ENCODE data around the gene GSTO2. TPM values are rescaled to one million over a fixed set of nuclear protein-coding genes. Genes with fewer than 3 reads are reported as not detected.
A peak's percentile ranks its signal among the peaks of the same experiment; 100 is the strongest.

GSTO2 gene
- total RNA-seq, 1 donor from 2014 or later, result 1.2 TPM

DNA sequence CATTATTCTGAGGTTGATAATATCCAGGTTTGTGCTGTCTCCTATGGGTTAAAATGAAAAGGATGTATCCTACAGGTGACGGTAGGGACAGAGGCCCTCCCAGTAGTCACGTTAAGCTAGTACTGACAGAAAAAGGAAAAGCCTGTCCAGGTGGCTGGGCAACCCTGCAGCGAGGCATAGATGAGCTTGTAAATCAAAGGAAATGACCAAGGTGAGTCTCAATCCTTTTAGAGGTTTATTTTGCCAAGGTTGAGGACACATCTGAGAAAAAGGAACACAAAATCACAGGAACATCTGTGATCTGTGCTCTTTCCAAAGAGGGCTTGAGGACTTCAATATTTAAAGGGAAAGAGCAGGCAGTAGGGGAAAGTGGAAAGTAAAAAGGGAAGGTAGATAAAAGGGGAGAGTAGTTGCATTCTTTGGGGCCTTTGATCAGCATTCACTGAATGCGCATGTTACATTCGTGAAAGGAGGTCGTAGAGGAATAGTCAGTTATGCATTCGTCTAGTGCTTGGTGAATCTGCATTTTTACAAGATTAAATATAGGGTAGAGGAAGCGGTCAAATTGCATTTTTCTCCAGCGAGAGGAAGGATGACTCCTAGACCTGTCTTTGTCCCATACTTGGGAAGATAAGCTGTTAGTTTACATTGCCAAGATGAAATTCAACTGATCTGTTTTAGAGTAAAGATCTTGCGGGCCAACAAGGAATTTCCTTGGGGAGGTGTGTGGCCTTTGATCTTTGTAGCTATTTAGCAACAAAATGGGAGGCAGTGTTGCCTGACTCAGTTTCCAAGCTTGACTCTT is 15.2 kb upstream of the GSTO2 start:
- no peak for FAIRE-seq
- Histone ChIP-seq H4K20me1 (ENCODE audit: insufficient read depth, low read length) (peaks cover 25% of the 10 kb centered on the region), H3K27me3 (ENCODE audit: insufficient read depth, low read length) (no peaks in the 10 kb centered on the region), H3K79me2 (ENCODE audit: insufficient read depth, low read length) (peaks cover 47% of the 10 kb centered on the region), H3K9ac (ENCODE audit: low read length) (peak overlapping the region; percentile 85), H3K4me1 (ENCODE audit: insufficient read depth, low read length) (peaks cover 18% of the 10 kb centered on the region), H3K9me3 (ENCODE audit: insufficient read depth, low read depth, low read length) (no peaks in the 10 kb centered on the region), H3K27ac (ENCODE audit: low read depth, low read length) (peak overlapping the region; percentile 80), H3K36me3 (ENCODE audit: insufficient read depth, low read length) (peaks cover 12% of the 10 kb centered on the region), H2AFZ (ENCODE audit: low read depth, low read length) (peak overlapping the region; percentile 85), H3K4me2 (ENCODE audit: low read length) (peak overlapping the region; percentile 84), H3K4me3 (ENCODE audit: insufficient read depth, low read depth, low read length) (peak overlapping the region; percentile 72)
- Mint-ChIP-seq H3K27ac (ENCODE audit: unreplicated experiment) (peak overlapping the region; percentile 91), H3K4me1 (ENCODE audit: low read depth, unreplicated experiment) (peaks cover 20% of the 10 kb centered on the region), H3K36me3 (ENCODE audit: low read depth, unreplicated experiment) (peaks cover 8% of the 10 kb centered on the region), H3K4me3 (ENCODE audit: unreplicated experiment) (peak overlapping the region; percentile 98), H3K27me3 (ENCODE audit: low read depth, unreplicated experiment) (no peaks in the 10 kb centered on the region), H3K9me3 (ENCODE audit: unreplicated experiment) (no peaks in the 10 kb centered on the region)
- no peak for DNase-seq (ENCODE audit: low read depth)
- no peak for TF ChIP-seq EZH2 (IDR thresholded peaks at IDR 0.05; ENCODE audit: insufficient read depth, low read length)
- TF ChIP-seq, protein P1, sequence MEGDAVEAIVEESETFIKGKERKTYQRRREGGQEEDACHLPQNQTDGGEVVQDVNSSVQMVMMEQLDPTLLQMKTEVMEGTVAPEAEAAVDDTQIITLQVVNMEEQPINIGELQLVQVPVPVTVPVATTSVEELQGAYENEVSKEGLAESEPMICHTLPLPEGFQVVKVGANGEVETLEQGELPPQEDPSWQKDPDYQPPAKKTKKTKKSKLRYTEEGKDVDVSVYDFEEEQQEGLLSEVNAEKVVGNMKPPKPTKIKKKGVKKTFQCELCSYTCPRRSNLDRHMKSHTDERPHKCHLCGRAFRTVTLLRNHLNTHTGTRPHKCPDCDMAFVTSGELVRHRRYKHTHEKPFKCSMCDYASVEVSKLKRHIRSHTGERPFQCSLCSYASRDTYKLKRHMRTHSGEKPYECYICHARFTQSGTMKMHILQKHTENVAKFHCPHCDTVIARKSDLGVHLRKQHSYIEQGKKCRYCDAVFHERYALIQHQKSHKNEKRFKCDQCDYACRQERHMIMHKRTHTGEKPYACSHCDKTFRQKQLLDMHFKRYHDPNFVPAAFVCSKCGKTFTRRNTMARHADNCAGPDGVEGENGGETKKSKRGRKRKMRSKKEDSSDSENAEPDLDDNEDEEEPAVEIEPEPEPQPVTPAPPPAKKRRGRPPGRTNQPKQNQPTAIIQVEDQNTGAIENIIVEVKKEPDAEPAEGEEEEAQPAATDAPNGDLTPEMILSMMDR (IDR thresholded peaks at IDR 0.05; ENCODE audit: insufficient read depth, low read depth, low read length), result no peak

DNA sequence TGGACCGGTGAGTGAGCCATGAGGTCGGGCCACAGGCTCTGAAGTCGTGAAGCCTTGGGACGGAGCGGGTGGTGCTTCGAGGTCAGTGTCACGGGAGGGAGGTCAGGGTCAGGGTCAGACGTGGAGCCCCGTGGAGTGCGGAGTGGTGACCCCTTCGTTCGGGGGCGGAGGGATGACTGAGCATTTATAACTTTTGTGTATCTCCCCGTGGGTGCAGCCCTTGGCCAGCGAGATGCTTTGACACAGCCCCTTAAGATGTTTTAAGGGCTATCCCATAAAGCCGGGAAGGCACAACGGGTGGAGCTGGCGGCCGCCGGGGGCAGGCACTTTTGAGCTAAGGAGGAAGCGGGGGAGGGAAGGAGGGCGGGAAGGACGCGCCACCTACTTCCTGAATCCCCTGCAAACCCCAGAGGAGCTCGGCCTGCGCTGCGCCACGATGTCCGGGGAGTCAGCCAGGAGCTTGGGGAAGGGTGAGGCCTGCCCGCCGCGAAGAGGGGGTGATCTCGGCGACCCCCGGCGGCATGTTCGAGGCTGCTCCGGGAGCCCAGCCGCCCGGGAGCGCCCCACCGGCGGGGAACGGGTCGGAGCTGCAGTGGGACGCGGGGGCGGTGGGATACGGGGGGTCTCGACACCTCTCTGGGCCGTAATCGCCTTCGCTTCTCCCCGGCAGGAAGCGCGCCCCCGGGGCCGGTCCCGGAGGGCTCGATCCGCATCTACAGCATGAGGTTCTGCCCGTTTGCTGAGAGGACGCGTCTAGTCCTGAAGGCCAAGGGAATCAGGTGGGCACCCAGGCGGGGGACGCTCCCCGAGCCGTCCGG is 14.3 kb upstream of the GSTO2 start, which contains the start of gene GSTO1:
TSS of gene GSTO1 (plus strand) at position 400 of the 818 bp plus-strand sequence. CDS start at position 437, 37 bp downstream.
- H3K27ac Mint-ChIP-seq (ENCODE audit: unreplicated experiment), result peak within 1 kb of the TSS; percentile 91
- H3K4me3 Mint-ChIP-seq (ENCODE audit: unreplicated experiment), result peak within 1 kb of the TSS; percentile 98
- H2AFZ ChIP-seq (ENCODE audit: low read depth, low read length), result peak within 1 kb of the TSS; percentile 85
- H3K9me3 Mint-ChIP-seq (ENCODE audit: unreplicated experiment), result no peaks in the 10 kb centered on the region
- peaks cover 30% of the 10 kb centered on the region for H4K20me1 ChIP-seq (ENCODE audit: insufficient read depth, low read length)
- H3K4me1 ChIP-seq (ENCODE audit: insufficient read depth, low read length), result peaks cover 20% of the 10 kb centered on the region
- DNase-seq (ENCODE audit: low read depth) (peak; percentile 62), FAIRE-seq (no peak)
- H3K27me3 ChIP-seq (ENCODE audit: insufficient read depth, low read length), result no peaks in the 10 kb centered on the region
- peaks cover 29% of the 10 kb centered on the region for H3K4me1 Mint-ChIP-seq (ENCODE audit: low read depth, unreplicated experiment)
- H3K4me3 ChIP-seq (ENCODE audit: insufficient read depth, low read depth, low read length), result peak within 1 kb of the TSS; percentile 72
- peak within 1 kb of the TSS; percentile 85 for H3K9ac ChIP-seq (ENCODE audit: low read length)
- no peak for TF ChIP-seq EZH2 (IDR thresholded peaks at IDR 0.05; ENCODE audit: insufficient read depth, low read length)
- TF ChIP-seq, protein P1 (IDR thresholded peaks at IDR 0.05; ENCODE audit: insufficient read depth, low read depth, low read length), result no peak
- peaks cover 21% of the 10 kb centered on the region for H3K36me3 ChIP-seq (ENCODE audit: insufficient read depth, low read length)
- no peaks in the 10 kb centered on the region for H3K9me3 ChIP-seq (ENCODE audit: insufficient read depth, low read depth, low read length)
- no peaks in the 10 kb centered on the region for H3K27me3 Mint-ChIP-seq (ENCODE audit: low read depth, unreplicated experiment)
- peaks cover 13% of the 10 kb centered on the region for H3K36me3 Mint-ChIP-seq (ENCODE audit: low read depth, unreplicated experiment)
- H3K27ac ChIP-seq (ENCODE audit: low read depth, low read length), result peak within 1 kb of the TSS; percentile 80
- peak within 1 kb of the TSS; percentile 84 for H3K4me2 ChIP-seq (ENCODE audit: low read length)
- H3K79me2 ChIP-seq (ENCODE audit: insufficient read depth, low read length), result peaks cover 48% of the 10 kb centered on the region
